K562 (cell line): ENCODE data around the gene FGD6. TPM values are rescaled to one million over a fixed set of nuclear protein-coding genes. Genes with fewer than 3 reads are reported as not detected.

Source experiments
- ELF2 ChIP-seq: fragments of 250-450 bp; sonication (Bioruptor Pico); IDR thresholded peaks from 2 replicates; pipeline ENCODE4 v1.5.0; 2021; ENCODE audit warnings: mild to moderate bottlenecking
- ELF4 ChIP-seq: fragments of 450-650 bp; formaldehyde crosslinking; IDR thresholded peaks from 2 replicates; pipeline ENCODE4 v1.4.0; 2022; ENCODE audit warnings: missing genetic modification characterization
- GTF2F1 ChIP-seq: IDR thresholded peaks from 2 replicates; pipeline ENCODE4 v1.6.1; 2011; ENCODE audit warnings: low read depth, low read length, improper control_type of control experiment
- HNRNPLL ChIP-seq: fragments of 200-400 bp; formaldehyde crosslinking; IDR thresholded peaks from 2 replicates; pipeline ENCODE4 v1.6.1; 2017; ENCODE audit warnings: low read length, low read depth, mild to moderate bottlenecking; ENCODE audit not compliant: poor library complexity, severe bottlenecking
- MTF1 ChIP-seq: fragments of 250-450 bp; sonication (Bioruptor Pico); IDR thresholded peaks from 2 replicates; pipeline ENCODE4 v1.9.0; 2021; ENCODE audit warnings: moderate library complexity, mild to moderate bottlenecking, inconsistent platforms, borderline replicate concordance
- NFRKB ChIP-seq: fragments of 450-650 bp; IDR thresholded peaks from 2 replicates; pipeline ENCODE4 v1.6.1; 2016; ENCODE audit warnings: low read depth
- NONO ChIP-seq, 2 experiments: fragments of 200-400 bp in 1 of 2; fragments of 450-650 bp in 1 of 2; formaldehyde crosslinking in 1 of 2; IDR thresholded peaks; 2 replicates each; pipeline ENCODE4 v1.6.1; 2017; ENCODE audit warnings: low read depth in 2 of 2, mild to moderate bottlenecking in 2 of 2, moderate library complexity in 2 of 2, low read length in 1 of 2
- POLR2AphosphoS2 ChIP-seq: IDR thresholded peaks from 2 replicates; pipeline ENCODE4 v1.6.1; 2012; ENCODE audit warnings: low read length, improper control_type of control experiment
- RCOR1 ChIP-seq, 2 experiments: IDR thresholded peaks; 2 replicates each; pipeline ENCODE4 v1.6.1; 2012; ENCODE audit warnings: low read depth in 2 of 2, low read length in 2 of 2, borderline replicate concordance in 1 of 2, improper control_type of control experiment in 1 of 2
- XRCC3 ChIP-seq: fragments of 450-650 bp; IDR thresholded peaks from 2 replicates; pipeline ENCODE4 v1.6.1; 2017; ENCODE audit warnings: mild to moderate bottlenecking, moderate library complexity
- ZNF143 ChIP-seq: sonication (generic); formaldehyde crosslinking; IDR thresholded peaks from 2 replicates; pipeline ENCODE4 v1.9.0; 2022; ENCODE audit warnings: mild to moderate bottlenecking, missing genetic modification reagents
- ZNF212 ChIP-seq: fragments of 450-650 bp; formaldehyde crosslinking; IDR thresholded peaks from 2 replicates; pipeline ENCODE4 v1.4.0; 2020; ENCODE audit warnings: mild to moderate bottlenecking
- ZNF384 ChIP-seq: IDR thresholded peaks from 2 replicates; pipeline ENCODE4 v1.6.1; 2012; ENCODE audit warnings: low read depth, low read length, improper control_type of control experiment
- ZNF561 ChIP-seq: fragments of 450-650 bp; formaldehyde crosslinking; conservative IDR thresholded peaks from 2 replicates; pipeline ENCODE4 v1.4.0; 2020; ENCODE audit warnings: mild to moderate bottlenecking, moderate library complexity
- polyA plus RNA-seq, 8 experiments: library from polyadenylated mRNA; depleted of rRNA in 4 of 8; stranded (reverse) in 5 of 8; unstranded in 3 of 8; fragments of >200 nt; fragmentation: Nextera tagmentation in 2 of 8; fragmentation: Illumina TruSeq in 1 of 8; extraction: Ambion mirVana in 2 of 8; extraction: Trizol in 1 of 8; gene quantifications; 2 replicates each; pipeline versions ENCODE4 v1.2.1 to v1.2.3, GENCODE V29; 2011 to 2014; ENCODE audit warnings: inconsistent platforms in 1 of 8, missing spikeins in 1 of 8
- total RNA-seq, 7 experiments: library from RNA; depleted of rRNA in 6 of 7; stranded (reverse); fragments of >200 nt in 6 of 7; fragmentation: Illumina TruSeq in 2 of 7; extraction: Trizol in 2 of 7; gene quantifications; 2 replicates each; pipeline versions ENCODE4 v1.2.1 to v1.2.3, GENCODE V29; 2011 to 2021; ENCODE audit warnings: low replicate concordance in 1 of 7
- TF ChIP-seq, protein P1 (sequence below), 3 experiments: fragments of 200-800 bp in 1 of 3; fragments of 250-450 bp in 1 of 3; fragments of 450-650 bp in 1 of 3; sonication (Bioruptor Pico) in 1 of 3; sonication (Bioruptor generic) in 1 of 3; formaldehyde crosslinking in 1 of 3; IDR thresholded peaks; 2 replicates each; pipeline versions ENCODE4 v1.6.1 to v1.8.0; 2016 to 2022; ENCODE audit warnings: mild to moderate bottlenecking in 2 of 3, missing genetic modification characterization in 2 of 3, missing compliant biosample characterization in 1 of 3, moderate library complexity in 1 of 3
- TF ChIP-seq, protein P2 (sequence below), 2 experiments: fragments of 250-450 bp in 1 of 2; fragments of 450-650 bp in 1 of 2; sonication (Bioruptor Pico) in 1 of 2; IDR thresholded peaks; 2 replicates each; pipeline versions ENCODE4 v1.6.1 to v1.8.0; 2016 to 2021; ENCODE audit warnings: mild to moderate bottlenecking in 2 of 2, moderate library complexity in 2 of 2, missing compliant biosample characterization in 1 of 2, missing genetic modification characterization in 1 of 2
- TF ChIP-seq, protein P3 (sequence below): fragments of 450-650 bp; IDR thresholded peaks from 2 replicates; pipeline ENCODE4 v1.6.1; 2016; ENCODE audit warnings: low read depth

The FGD6 gene
- total and polyA plus RNA-seq, 9 of the 15 experiments (the other 6 are each of a cell fraction or from before 2014, with no cell fraction given) = 1.5 to 11.1 (median 5.8) TPM

DNA sequence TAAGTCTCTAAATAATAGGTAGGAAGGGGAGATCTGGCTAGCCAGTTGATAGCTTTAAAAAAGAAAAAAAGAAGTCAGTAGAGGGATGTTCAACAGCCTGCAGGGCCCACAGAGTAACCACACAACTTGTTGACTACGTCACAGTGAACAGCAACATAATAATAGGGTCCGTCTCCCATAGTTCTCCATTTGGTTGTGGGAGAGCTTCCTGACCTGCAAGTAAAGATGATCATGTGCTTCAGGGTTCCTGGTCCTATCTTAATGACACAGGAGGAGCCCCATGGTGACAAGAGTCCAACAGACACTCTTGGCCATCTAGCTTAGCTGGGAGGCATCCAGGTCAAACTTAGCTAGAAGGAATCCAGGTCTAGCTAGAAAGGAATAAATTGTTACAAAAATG lies 36.2 kb downstream of the FGD6 start (continued):
- TF ChIP-seq, protein P1, sequence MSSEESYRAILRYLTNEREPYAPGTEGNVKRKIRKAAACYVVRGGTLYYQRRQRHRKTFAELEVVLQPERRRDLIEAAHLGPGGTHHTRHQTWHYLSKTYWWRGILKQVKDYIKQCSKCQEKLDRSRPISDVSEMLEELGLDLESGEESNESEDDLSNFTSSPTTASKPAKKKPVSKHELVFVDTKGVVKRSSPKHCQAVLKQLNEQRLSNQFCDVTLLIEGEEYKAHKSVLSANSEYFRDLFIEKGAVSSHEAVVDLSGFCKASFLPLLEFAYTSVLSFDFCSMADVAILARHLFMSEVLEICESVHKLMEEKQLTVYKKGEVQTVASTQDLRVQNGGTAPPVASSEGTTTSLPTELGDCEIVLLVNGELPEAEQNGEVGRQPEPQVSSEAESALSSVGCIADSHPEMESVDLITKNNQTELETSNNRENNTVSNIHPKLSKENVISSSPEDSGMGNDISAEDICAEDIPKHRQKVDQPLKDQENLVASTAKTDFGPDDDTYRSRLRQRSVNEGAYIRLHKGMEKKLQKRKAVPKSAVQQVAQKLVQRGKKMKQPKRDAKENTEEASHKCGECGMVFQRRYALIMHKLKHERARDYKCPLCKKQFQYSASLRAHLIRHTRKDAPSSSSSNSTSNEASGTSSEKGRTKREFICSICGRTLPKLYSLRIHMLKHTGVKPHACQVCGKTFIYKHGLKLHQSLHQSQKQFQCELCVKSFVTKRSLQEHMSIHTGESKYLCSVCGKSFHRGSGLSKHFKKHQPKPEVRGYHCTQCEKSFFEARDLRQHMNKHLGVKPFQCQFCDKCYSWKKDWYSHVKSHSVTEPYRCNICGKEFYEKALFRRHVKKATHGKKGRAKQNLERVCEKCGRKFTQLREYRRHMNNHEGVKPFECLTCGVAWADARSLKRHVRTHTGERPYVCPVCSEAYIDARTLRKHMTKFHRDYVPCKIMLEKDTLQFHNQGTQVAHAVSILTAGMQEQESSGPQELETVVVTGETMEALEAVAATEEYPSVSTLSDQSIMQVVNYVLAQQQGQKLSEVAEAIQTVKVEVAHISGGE (CRISPR knock-in tag; IDR thresholded peaks at IDR 0.05) = no peak
- TF ChIP-seq ELF2 (CRISPR knock-in tag) (no peak), RCOR1 (IDR thresholded peaks at IDR 0.05; ENCODE audit: borderline replicate concordance in 1 of 2, low read depth in 2 of 2, low read length in 2 of 2) (peak in 1 of 2 experiments; percentile 63; a peak in 1 of 4 replicates), ZNF212 (CRISPR knock-in tag) (no peak), HNRNPLL (no peak), ZNF561 (no peak), NONO (IDR thresholded peaks at IDR 0.05; ENCODE audit: low read depth in 2 of 2, low read length in 1 of 2) (no peak), MTF1 (CRISPR knock-in tag) (no peak), NFRKB (no peak), XRCC3 (no peak), ZNF384 (0 out of 2 replicates have a peak, but pooled peaks have one; percentile 18), ZNF143 (no peak), POLR2AphosphoS2 (no peak), GTF2F1 (no peak), ELF4 (CRISPR knock-in tag) (no peak)
- TF ChIP-seq, protein P2, sequence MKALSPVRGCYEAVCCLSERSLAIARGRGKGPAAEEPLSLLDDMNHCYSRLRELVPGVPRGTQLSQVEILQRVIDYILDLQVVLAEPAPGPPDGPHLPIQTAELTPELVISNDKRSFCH (CRISPR knock-in tag; IDR thresholded peaks at IDR 0.05) = no peak
- TF ChIP-seq, protein P2 (tag; IDR thresholded peaks at IDR 0.05) = no peak
- TF ChIP-seq, protein P3, sequence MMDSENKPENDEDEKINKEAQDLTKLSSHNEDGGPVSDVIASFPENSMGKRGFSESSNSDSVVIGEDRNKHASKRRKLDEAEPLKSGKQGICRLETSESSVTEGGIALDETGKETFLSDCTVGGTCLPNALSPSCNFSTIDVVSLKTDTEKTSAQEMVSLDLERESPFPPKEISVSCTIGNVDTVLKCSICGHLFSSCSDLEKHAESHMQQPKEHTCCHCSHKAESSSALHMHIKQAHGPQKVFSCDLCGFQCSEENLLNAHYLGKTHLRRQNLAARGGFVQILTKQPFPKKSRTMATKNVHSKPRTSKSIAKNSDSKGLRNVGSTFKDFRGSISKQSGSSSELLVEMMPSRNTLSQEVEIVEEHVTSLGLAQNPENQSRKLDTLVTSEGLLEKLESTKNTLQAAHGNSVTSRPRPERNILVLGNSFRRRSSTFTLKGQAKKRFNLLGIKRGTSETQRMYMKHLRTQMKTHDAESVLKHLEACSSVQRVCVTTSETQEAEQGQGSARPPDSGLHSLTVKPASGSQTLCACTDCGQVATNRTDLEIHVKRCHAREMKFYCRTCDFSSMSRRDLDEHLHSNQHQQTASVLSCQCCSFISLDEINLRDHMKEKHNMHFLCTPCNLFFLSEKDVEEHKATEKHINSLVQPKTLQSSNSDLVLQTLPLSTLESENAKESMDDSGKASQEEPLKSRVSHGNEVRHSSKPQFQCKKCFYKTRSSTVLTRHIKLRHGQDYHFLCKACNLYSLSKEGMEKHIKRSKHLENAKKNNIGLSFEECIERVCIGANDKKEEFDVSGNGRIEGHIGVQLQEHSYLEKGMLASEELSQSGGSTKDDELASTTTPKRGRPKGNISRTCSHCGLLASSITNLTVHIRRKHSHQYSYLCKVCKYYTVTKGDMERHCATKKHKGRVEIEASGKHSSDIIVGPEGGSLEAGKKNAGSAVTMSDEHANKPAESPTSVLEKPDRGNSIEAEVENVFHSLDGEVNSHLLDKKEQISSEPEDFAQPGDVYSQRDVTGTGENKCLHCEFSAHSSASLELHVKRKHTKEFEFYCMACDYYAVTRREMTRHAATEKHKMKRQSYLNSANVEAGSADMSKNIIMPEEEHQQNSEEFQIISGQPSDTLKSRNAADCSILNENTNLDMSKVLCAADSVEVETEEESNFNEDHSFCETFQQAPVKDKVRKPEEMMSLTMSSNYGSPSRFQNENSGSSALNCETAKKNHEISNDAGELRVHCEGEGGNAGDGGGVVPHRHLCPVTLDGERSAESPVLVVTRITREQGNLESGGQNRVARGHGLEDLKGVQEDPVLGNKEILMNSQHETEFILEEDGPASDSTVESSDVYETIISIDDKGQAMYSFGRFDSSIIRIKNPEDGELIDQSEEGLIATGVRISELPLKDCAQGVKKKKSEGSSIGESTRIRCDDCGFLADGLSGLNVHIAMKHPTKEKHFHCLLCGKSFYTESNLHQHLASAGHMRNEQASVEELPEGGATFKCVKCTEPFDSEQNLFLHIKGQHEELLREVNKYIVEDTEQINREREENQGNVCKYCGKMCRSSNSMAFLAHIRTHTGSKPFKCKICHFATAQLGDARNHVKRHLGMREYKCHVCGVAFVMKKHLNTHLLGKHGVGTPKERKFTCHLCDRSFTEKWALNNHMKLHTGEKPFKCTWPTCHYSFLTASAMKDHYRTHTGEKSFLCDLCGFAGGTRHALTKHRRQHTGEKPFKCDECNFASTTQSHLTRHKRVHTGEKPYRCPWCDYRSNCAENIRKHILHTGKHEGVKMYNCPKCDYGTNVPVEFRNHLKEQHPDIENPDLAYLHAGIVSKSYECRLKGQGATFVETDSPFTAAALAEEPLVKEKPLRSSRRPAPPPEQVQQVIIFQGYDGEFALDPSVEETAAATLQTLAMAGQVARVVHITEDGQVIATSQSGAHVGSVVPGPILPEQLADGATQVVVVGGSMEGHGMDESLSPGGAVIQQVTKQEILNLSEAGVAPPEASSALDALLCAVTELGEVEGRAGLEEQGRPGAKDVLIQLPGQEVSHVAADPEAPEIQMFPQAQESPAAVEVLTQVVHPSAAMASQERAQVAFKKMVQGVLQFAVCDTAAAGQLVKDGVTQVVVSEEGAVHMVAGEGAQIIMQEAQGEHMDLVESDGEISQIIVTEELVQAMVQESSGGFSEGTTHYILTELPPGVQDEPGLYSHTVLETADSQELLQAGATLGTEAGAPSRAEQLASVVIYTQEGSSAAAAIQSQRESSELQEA = no peak
